ENCODE measurements around the gene NEGR1.
A peak's percentile ranks its signal among the peaks of the same experiment; 100 is the strongest.
"Not testable (repeated sequence)": the region's sequence is repeated elsewhere in the genome, so short reads cannot be mapped to it uniquely, and the experiment has no call there.

Gene NEGR1

DNA sequence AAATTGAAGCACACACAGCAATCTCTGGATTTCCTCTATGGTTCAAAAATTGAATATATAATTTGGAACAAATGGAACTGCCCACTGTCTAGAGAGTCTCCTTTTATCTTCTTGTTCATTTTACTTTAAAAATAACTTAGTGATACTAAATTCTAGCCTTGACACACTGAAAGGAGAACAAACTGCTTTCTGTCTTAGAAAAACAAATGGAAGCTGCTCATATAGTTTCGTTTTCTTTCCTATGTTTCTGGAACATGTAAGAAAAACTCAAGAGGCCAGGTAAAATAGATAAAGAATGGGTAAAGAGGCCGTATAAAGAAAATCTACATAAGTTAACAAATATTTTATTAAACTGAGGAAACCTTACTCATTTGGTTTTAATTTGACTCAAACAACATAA lies 332.7 kb downstream of the NEGR1 start:
- no peak for DNase-seq (ENCODE audit: low read depth, low spot score)

DNA sequence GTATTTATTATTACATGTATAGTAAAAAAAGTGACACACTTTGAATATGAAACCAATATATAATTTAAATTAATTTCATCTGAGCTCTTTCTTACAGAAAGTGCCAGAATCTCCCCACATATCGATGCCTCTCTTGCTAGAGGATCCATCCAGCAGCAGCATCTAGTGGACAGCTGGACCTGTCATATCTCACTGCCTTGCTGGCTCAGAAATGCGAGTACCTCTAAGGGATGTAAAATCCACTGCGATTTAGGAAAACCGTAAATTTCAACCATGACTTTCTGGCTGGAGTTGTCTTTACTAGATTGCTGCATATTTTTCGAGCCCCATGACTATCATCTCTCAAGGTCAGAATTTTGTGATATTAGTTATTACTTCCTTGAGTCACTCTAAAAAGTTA lies 333.8 kb downstream of the NEGR1 start:
- DNase-seq (ENCODE audit: low read depth, low spot score) = no peak

DNA sequence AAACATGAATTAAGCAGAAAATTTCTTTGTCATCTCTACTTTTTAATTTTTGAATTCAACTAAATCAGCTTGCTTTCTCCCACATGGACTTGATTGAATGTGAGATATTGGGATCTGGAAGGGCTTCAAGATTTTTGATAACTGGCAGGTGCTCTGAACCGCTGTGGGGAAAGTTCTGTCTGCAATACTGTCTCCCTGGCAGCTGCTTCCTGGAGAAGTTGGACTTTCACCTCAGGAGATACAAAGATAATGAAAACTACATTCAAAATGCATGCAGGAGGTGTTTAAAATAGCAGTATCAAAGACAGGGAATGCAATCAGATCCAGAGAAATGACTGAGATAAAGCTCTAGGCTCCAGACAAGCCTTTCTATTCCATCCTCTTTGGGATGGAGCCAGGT lies 338.3 kb downstream of the NEGR1 start:
- no peak for DNase-seq (ENCODE audit: low read depth, low spot score)

GRCh38 chr1:71940261-71940660 lies 342.1 kb downstream of the NEGR1 start:
- no peak for DNase-seq (ENCODE audit: low read depth, low spot score)

GRCh38 chr1:71930511-71930910 lies 351.8 kb downstream of the NEGR1 start:
- no peak for DNase-seq (ENCODE audit: low read depth, low spot score)

- DNase-seq (ENCODE audit: low read depth, low spot score) = no peak
These were observed 360.3 kb downstream of the NEGR1 start for GRCh38 chr1:71921935-71922559.

DNA sequence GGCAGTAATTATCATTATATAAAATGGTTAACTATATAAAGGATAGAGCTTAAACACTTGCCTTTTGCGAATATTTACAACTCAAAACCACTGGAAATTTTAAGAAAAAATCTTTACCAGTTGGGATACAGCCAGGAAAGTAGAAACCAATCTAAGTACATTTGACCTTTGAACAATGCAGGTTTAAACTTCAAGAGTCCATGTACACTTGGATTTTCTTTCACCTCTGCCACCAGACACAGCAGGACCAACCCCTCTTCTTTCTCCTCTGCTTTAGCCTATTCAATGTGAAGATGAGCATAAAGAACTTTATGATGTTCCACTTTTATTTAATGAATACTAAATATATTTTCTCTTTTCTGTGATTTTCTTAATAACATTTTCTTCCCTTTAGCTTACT lies 361.1 kb downstream of the NEGR1 start:
- DNase-seq (ENCODE audit: low read depth, low spot score) = no peak

DNA sequence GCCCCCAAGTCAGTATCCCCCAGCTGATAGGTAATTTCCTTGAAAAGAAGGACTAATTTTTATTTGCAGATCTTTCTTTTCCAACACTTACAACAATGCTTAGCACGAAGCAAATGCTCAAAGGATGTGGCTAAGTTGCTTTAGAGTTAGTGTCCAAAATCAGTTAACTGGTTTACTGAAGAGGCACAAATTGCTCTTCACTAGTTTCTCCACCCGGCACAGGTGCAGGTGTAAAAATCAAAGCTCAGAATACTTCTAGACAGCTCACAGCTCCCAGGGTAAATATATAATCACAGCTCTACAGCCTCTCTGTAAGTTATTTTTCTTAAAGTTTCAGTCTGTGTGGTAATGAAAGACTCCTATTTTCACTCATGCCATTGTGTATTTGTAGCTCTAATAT lies 361.8 kb downstream of the NEGR1 start:
- no peak for DNase-seq (ENCODE audit: low read depth, low spot score)

DNA sequence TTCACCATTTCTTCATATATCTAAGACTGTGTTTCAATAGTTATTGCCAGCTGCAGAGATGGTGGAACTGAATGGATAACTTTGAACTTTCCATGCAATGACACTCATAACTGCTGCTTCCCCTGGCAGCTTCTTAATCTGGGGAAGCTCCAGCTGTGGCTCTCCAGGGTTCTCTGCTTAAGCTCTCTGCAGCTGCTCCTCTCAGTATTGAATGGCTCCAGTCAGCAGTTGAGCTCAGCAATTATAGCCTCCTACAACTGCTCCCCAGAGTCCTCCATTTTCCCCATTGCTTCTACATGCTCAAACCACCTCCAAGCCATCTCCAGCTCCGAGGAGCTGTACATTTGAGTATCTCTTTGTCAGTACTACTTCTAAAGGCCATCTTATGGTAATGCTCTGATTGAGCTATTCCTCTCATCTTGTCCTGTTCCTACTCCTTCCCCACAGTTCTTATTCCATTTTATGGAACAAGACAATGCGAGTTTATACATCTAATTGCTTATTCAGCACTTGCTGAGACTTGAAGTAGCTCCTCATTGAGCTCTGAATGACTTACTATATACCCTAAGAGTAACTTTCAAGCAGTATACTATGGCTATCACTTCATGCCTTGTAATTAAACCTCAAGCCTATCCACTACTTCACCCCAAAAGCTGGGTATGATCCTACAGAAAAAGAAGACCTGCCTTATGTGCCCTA lies 362.4 kb downstream of the NEGR1 start:
- DNase-seq (ENCODE audit: low read depth, low spot score) = no peak

- no peak for DNase-seq (ENCODE audit: low read depth, low spot score)
These were observed 363.7 kb downstream of the NEGR1 start for GRCh38 chr1:71918630-71919029.

GRCh38 chr1:71916894-71917293 lies 365.4 kb downstream of the NEGR1 start:
- DNase-seq (ENCODE audit: low read depth, low spot score) = no peak

DNA sequence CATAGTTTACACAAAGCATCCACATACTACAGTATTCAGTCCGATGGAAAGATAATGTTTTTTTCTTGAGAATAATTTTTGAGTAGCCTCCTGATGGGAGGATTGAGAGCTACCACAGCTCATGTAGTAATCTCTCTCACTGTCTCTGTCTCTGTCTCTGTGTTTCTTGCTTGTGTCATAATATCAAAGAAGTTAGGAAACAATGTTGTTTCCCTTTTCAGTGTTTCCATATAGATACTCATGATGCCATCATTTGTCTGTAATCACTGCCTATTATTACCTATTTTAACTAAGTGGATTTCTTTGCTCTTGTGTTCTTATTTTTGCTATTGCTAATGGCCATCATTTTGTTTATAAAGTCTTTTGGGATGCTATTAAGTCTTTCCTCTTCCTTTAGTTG lies 367.7 kb downstream of the NEGR1 start:
- no peak for DNase-seq (ENCODE audit: low read depth, low spot score)

GRCh38 chr1:71908871-71909390 lies 373.4 kb downstream of the NEGR1 start:
- no peak for DNase-seq (ENCODE audit: low read depth, low spot score)

DNA sequence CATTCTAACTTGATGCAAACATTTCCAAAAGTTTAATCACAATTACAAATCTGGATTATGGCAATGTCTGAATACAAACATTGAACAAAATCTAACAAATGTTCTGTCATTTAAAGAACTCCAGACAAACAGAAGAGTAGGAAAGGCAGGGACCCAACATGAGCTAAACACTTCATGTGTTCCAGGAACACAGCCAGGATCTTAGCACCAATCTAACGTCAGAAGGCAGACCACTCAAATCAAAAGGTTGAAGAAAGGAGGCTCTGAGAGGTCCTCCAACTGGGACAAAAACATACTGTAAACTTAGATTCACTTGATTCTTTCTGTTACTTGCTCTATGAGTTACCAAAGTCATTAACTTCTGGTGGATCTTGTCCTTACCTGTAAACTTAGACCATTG lies 374.0 kb downstream of the NEGR1 start:
- peak; percentile 11 for DNase-seq (ENCODE audit: low read depth, low spot score)

GRCh38 chr1:71899881-71900280 lies 382.5 kb downstream of the NEGR1 start:
- no peak for DNase-seq (ENCODE audit: low read depth, low spot score)

DNA sequence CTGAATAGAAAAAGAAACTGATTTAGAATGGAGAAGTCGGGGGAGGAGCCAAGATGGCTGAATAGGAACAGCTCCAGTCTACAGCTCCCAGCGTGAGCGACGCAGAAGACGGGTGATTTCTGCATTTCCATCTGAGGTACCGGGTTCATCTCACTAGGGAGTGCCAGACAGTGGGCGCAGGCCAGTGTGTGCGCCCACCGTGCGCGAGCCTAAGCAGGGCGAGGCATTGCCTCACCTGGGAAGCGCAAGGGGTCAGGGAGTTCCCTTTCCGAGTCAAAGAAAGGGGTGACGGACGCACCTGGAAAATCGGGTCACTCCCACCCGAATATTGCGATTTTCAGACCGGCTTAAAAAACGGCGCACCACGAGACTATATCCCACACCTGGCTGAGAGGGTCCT lies 394.2 kb downstream of the NEGR1 start:
- DNase-seq (ENCODE audit: low read depth, low spot score) = not testable (repeated sequence)

DNA sequence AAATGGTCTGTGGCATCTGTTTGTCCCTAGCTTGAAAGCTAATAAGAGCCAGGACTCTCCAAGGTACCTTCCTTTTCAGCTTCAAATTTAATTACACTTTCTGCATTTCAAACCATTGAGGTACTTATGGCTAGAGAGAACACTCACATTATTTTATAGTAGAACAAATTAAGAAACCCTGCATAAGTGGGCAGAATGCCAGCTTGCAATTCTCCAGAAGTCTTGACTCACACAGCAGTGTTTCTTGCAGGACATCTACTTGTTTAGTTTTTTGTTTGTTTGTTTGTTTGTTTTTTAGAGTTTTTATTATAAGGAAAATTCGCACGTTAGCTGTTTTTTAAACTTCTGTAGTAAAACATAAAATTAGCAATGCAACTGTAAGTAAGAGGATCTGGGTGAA lies 397.2 kb downstream of the NEGR1 start:
- no peak for DNase-seq (ENCODE audit: low read depth, low spot score)

GRCh38 chr1:71882637-71883036 lies 399.7 kb downstream of the NEGR1 start:
- DNase-seq (ENCODE audit: low read depth, low spot score) = no peak

DNA sequence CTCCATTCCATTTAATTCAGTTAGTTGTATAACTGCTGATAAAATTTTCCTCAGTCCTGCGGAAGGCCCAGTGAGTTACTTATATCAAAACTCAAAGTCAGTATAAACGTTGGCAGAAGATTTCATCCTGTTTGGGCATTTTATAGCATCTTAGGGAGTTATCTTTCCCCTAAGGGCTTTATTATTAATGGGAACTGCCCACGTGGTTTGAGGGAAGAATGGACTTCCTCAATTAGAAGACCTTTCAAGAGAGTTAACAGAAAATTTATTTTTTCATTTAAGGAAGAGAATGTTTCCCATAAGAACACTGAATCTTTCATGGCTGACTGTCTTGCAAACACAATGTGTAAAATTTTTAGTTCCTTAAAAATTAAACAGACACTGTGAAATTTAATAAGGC lies 400.1 kb downstream of the NEGR1 start:
- DNase-seq (ENCODE audit: low read depth, low spot score) = no peak

GRCh38 chr1:71881611-71882010 lies 400.7 kb downstream of the NEGR1 start:
- peak; percentile 61 for DNase-seq (ENCODE audit: low read depth, low spot score)

GRCh38 chr1:71869326-71869725 lies 413.0 kb downstream of the NEGR1 start:
- DNase-seq (ENCODE audit: low read depth, low spot score) = no peak

DNA sequence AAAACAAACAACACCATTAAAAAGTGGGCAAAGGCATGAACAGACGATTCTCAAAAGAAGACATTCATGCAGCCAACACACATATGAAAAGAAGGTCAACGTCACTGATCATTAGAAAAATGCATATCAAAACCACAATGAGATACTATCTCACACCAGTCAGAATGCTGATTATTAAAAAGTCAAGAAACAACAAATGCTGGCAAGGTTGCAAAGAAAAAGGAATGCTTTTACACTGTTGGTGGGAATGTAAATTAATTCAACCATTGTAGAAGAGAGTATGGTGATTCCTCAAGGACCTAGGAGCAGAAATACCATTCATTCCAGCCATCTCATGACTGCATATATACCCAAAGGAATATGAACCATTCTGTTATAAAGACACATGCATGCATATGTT lies 419.6 kb downstream of the NEGR1 start:
- DNase-seq (ENCODE audit: low read depth, low spot score) = no peak

DNA sequence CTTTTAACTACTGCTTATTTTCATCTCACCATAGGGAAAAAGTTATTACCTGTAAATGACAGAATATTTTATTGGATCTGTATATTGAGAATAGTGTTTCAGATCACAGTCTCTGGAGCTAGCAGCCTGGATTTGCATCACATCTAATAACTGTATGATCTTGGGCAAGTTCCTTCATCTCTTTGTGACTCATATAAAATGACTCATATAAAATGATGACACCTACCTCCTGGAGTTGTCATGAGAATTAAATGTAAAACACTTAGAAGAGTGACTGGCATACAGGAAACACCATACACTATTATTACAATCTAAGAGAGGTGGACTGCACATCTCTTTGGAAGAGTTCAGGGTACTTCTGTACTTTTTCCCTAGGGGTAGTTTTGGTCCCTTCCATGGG lies 421.3 kb downstream of the NEGR1 start:
- DNase-seq (ENCODE audit: low read depth, low spot score) = no peak

Data from astrocyte of the hippocampus (primary cell).